ENCODE data around the gene MBNL3.

MBNL3 gene

DNA sequence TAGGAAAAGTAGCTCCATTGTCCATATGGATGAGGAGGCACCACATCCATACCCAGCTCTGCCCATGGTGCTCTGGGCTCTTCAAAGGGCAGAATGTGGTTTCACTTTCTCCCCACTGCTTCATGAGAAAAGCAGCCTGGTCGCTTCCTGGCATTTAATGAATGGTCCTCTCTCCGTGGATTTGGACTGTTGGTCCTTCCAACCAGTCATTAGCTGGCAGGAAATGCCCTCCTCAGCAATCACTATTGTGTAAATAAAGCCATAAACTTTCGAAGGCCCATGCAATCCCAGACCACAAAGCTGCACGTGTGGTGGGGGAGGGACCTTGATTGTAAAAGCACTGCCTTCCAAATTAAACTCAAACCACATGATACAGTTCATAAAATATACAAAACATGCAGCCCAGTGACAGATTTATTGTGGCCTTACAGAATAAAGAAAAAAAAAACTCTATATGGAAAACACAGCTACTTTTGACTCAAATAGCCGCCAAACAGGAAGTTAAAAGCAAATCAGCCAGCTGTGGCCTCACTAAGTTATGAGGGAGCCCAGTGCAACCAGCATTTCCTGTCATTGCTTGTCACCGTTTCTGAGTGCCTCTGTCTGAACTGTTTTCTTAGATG lies 8.1 kb downstream of the MBNL3 start:
- TF ChIP-seq, protein P1, sequence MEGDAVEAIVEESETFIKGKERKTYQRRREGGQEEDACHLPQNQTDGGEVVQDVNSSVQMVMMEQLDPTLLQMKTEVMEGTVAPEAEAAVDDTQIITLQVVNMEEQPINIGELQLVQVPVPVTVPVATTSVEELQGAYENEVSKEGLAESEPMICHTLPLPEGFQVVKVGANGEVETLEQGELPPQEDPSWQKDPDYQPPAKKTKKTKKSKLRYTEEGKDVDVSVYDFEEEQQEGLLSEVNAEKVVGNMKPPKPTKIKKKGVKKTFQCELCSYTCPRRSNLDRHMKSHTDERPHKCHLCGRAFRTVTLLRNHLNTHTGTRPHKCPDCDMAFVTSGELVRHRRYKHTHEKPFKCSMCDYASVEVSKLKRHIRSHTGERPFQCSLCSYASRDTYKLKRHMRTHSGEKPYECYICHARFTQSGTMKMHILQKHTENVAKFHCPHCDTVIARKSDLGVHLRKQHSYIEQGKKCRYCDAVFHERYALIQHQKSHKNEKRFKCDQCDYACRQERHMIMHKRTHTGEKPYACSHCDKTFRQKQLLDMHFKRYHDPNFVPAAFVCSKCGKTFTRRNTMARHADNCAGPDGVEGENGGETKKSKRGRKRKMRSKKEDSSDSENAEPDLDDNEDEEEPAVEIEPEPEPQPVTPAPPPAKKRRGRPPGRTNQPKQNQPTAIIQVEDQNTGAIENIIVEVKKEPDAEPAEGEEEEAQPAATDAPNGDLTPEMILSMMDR (IDR thresholded peaks at IDR 0.05; ENCODE audit: low read depth, low read length), result no peak
- H3K4me3 ChIP-seq (ENCODE audit: low read depth, low read length), result 0 out of 2 replicates have a peak overlapping the region, but pooled peaks have one; percentile 9

DNA sequence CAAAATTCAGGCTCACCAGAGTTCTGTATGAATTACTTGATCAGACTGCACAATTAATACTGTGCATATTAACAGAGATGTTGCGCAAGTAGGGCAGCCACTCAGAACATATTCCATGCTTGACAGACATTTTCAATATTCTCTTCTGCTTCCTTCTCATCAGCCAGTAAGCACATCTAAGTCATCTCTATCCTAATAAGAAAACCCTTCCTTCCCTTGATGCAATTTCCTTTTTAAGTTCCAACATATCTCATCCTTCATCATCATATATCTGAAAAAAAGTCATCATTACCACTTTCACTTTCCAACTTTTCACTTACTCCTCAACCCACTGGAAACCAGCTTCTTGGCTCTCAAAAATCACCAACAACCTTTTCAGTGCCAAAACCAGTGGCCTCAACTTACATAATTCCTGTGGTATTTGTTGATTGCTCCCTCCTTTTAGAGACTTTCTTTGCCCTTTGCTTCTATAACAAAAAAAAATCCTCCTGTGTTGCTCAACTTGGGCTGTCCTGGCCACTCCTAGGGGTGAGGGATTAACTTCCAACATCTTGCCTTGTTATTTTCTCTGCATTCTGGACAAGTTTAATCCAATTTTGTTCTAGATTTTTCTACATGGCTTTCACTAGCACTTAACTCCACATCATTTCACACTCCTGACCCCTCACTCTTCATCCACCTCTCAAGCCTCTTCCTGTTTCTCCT lies 14.1 kb downstream of the MBNL3 start:
- no peak overlapping the region for H3K4me3 ChIP-seq (ENCODE audit: low read depth, low read length)
- TF ChIP-seq, protein P1 (IDR thresholded peaks at IDR 0.05; ENCODE audit: low read depth, low read length), result no peak

DNA sequence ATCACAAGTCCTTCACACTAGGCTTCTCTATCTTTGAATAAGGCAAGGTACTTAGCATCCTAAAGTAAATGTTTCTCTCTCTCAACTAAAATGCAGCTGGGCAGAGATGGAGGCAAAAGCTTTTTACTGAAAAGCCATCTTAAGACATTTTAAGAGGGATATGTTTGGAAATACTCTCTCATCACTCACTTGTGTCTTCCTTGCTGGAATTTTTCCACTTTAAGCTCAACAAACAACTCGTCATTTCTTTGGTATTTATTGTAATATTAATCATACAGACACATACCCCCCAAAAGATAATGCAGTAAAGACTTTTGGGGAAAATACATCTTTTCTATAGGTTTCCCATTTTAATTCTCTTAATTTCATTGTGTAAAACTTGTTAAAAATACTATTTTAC lies 16.4 kb downstream of the MBNL3 start:
- TF ChIP-seq, protein P1 (IDR thresholded peaks at IDR 0.05; ENCODE audit: low read depth, low read length), result no peak
- H3K4me3 ChIP-seq (ENCODE audit: low read depth, low read length), result no peak overlapping the region

DNA sequence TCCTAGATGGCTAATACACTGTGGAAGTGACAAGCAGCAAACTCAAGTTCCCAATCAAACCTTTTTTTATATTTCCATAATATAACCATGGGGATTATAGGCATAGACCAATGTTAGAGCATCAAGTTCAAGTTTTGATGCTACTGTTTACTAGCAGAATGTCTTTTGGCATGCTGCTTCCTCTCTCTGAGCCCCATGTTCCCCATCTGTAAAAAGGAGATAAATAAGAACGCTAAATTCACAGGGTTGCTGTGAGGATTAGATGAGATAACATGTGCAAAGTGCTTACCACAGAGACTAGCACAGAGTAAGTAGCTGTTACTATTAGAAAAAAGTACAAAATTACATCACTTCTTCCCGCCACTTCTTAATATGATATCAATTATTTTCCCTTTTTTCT lies 18.0 kb downstream of the MBNL3 start:
- TF ChIP-seq, protein P1 (IDR thresholded peaks at IDR 0.05; ENCODE audit: low read depth, low read length), result no peak
- H3K4me3 ChIP-seq (ENCODE audit: low read depth, low read length), result no peak overlapping the region

DNA sequence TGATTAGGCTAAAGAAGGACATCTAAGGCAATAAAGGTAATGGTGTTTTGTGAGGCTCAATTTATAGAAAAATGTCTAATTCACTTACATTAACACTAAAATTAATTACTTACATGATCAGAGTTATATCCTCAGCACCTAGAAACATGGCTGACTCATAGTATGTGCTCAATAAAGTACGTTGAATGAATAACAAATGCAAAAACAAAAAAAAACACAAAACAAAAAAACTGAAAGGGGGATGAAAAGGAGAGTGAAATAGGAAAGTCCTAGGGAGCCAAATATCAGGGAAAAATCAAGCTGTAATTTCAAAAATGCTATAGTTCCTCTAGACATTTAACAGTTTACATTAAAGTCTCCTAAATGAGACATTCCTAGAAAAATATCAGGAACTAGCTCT lies 18.7 kb downstream of the MBNL3 start:
- no peak overlapping the region for H3K4me3 ChIP-seq (ENCODE audit: low read depth, low read length)
- TF ChIP-seq, protein P1 (IDR thresholded peaks at IDR 0.05; ENCODE audit: low read depth, low read length), result no peak

DNA sequence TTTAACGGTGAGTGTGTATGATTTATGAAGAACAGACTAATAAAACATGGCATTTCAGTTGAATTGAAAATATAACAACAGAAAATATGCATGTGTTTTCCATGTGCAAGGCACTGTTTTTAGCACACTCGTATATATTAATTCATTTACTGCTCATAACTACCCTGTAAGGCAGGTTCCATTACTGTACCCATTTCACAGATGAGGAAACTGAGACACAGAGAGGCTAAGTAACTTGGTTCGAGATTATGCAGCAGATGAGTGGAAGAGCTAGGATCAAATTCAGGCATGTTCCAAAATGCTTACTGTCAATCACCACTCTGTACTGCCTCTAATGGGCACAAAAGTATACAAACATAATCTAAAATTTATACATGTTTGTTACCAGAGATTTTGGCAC lies 20.4 kb downstream of the MBNL3 start:
- H3K4me3 ChIP-seq (ENCODE audit: low read depth, low read length), result no peak overlapping the region
- TF ChIP-seq, protein P1 (IDR thresholded peaks at IDR 0.05; ENCODE audit: low read depth, low read length), result no peak

DNA sequence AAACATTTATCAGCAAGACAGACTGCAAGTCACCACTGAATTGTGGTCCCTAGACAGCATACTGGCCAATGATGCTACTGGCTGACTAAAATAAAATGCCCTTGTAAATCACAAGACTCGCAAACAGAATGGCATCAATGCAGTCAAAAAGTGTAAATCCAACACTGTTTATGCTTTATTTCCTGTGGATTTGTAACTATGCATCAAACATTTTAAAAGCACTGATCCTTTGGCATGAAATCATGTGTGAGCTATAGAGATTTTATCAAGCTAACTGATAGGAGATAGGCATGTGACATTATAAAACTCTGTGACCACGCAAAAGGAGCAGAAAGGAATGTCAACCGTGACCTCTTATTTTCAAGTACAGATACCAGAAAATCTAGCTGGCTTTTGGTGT lies 20.8 kb downstream of the MBNL3 start:
- no peak overlapping the region for H3K4me3 ChIP-seq (ENCODE audit: low read depth, low read length)
- TF ChIP-seq, protein P1 (IDR thresholded peaks at IDR 0.05; ENCODE audit: low read depth, low read length), result no peak
